Naive B cell (primary cell): Measurements from ENCODE around the gene IZUMO4. TPM values are rescaled to one million over a fixed set of nuclear protein-coding genes. Genes with fewer than 3 reads are reported as not detected.

ENCODE experiments used
- ATAC-seq, 2 donors: fragments of 150-1000 bp; cut with Tn5 transposase; 2 replicates each; pipeline ENCODE4 v1.10.0; 2021; ENCODE audit warnings: low read depth in 2 of 2, mild to moderate bottlenecking in 2 of 2, moderate library complexity in 2 of 2
- DNase-seq: peaks from one replicate; pipeline ENCODE4 v3.0.0; 2022
- H3K27ac Mint-ChIP-seq, 6 donors: one replicate each; pipeline ENCODE4 v1.8.0; 2020 to 2022; ENCODE audit warnings: mild to moderate bottlenecking in 6 of 6, mixed read lengths in 6 of 6, moderate library complexity in 5 of 6, inconsistent platforms in 2 of 6
- H3K27me3 Mint-ChIP-seq, 3 donors: one replicate each; pipeline ENCODE4 v1.8.0; 2021 to 2022; ENCODE audit warnings: mixed read lengths in 3 of 3, mild to moderate bottlenecking in 1 of 3
- H3K36me3 Mint-ChIP-seq, 2 donors: one replicate each; pipeline ENCODE4 v1.8.0; 2020 to 2022; ENCODE audit warnings: mixed read lengths in 2 of 2, inconsistent platforms in 1 of 2, mild to moderate bottlenecking in 1 of 2
- H3K4me1 Mint-ChIP-seq, 3 donors: one replicate each; pipeline ENCODE4 v1.8.0; 2020 to 2022; ENCODE audit warnings: mixed read lengths in 3 of 3, inconsistent platforms in 1 of 3, mild to moderate bottlenecking in 1 of 3, moderate library complexity in 1 of 3
- H3K4me3 Mint-ChIP-seq, 8 donors: one replicate each; pipeline ENCODE4 v1.8.0; 2020 to 2022; ENCODE audit warnings: mild to moderate bottlenecking in 8 of 8, mixed read lengths in 8 of 8, moderate library complexity in 8 of 8, inconsistent platforms in 2 of 8
- H3K9me3 Mint-ChIP-seq, 7 donors: one replicate each; pipeline ENCODE4 v1.8.0; 2020 to 2022; ENCODE audit warnings: mixed read lengths in 7 of 7, mild to moderate bottlenecking in 5 of 7, inconsistent platforms in 2 of 7, moderate library complexity in 1 of 7
- polyA plus RNA-seq, 6 donors: library from polyadenylated mRNA; unstranded; fragments of 300-500 nt; fragmentation: Illumina TruSeq; gene quantifications; one replicate each; pipeline ENCODE4 v1.2.3, GENCODE V29; 2021; ENCODE audit warnings: low read depth in 6 of 6

Gene IZUMO4
- polyA plus RNA-seq, 6 donors from 2014 or later: 0.48 to 1.2 (median 0.85) TPM

DNA sequence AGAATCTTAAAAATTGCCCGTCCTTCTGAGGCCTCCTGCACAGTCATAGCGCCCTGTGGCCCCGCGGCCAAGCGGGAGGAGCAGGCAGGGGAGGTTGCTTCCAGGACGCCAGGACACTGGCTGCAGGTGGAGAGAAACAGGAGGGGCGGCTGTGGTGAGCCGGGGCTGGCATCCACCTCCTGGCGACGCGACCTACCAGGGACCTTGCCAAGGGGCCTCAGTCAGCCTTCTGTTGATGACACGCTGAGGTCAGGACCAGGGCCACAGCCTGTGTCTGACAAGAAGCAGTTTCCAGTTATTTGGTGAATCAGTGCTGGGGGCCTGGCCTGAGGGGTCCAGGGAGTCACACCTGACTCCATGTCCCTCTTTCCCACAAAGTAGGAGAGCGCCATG lies 32.3 kb upstream of the IZUMO4 start:
- H3K27ac Mint-ChIP-seq: peak overlapping the region in 3 of 6 donors; percentile 21 to 98 (median 24)

GRCh38 chr19:2064788-2065524 lies 31.8 kb upstream of the IZUMO4 start:
- H3K9me3 Mint-ChIP-seq: no peaks in the 10 kb centered on the region
- H3K27me3 Mint-ChIP-seq: no peaks in the 10 kb centered on the region
- no peaks in the 10 kb centered on the region for H3K36me3 Mint-ChIP-seq
- H3K4me3 Mint-ChIP-seq: peak overlapping the region in 4 of 8 donors; percentile 5 to 36 (median 16)
- peak overlapping the region in 4 of 6 donors; percentile 24 to 98 (median 30) for H3K27ac Mint-ChIP-seq
- ATAC-seq: no peak
- no peak for DNase-seq
- H3K4me1 Mint-ChIP-seq: peaks cover 24 to 50% (median 46%) of the 10 kb centered on the region in 3 donors

More for the DNA sequence above, 32.3 kb upstream of the IZUMO4 start:
- Mint-ChIP-seq H3K27me3 (no peaks in the 10 kb centered on the region), H3K4me1 (peaks cover 19 to 47% (median 42%) of the 10 kb centered on the region in 3 donors), H3K36me3 (no peaks in the 10 kb centered on the region), H3K4me3 (peak overlapping the region in 1 of 8 donors; percentile 5), H3K9me3 (no peaks in the 10 kb centered on the region)
- DNase-seq (no peak), ATAC-seq (no peak)

- H3K4me3 Mint-ChIP-seq: peak overlapping the region in 1 of 8 donors; percentile 26
- peak overlapping the region; percentile 33 to 99 (median 59) for H3K27ac Mint-ChIP-seq
- H3K9me3 Mint-ChIP-seq: no peaks in the 10 kb centered on the region
- peaks cover 7 to 19% of the 10 kb centered on the region in 2 donors for H3K36me3 Mint-ChIP-seq
- DNase-seq (no peak), ATAC-seq (no peak)
- no peaks in the 10 kb centered on the region for H3K27me3 Mint-ChIP-seq
- peaks cover 34 to 69% (median 66%) of the 10 kb centered on the region in 3 donors for H3K4me1 Mint-ChIP-seq
Observed at GRCh38 chr19:2070436-2070827, 26.3 kb upstream of the IZUMO4 start.

- no peak for ATAC-seq
- no peaks in the 10 kb centered on the region for H3K9me3 Mint-ChIP-seq
- peaks cover 34 to 72% (median 70%) of the 10 kb centered on the region in 3 donors for H3K4me1 Mint-ChIP-seq
- peaks cover 7 to 19% of the 10 kb centered on the region in 2 donors for H3K36me3 Mint-ChIP-seq
- H3K4me3 Mint-ChIP-seq: peak overlapping the region in 5 of 8 donors; percentile 29 to 62 (median 39)
- no peaks in the 10 kb centered on the region for H3K27me3 Mint-ChIP-seq
- no peak for DNase-seq
- peak overlapping the region in 5 of 6 donors; percentile 67 to 99 (median 89) for H3K27ac Mint-ChIP-seq
Observed at GRCh38 chr19:2070986-2071673, 25.6 kb upstream of the IZUMO4 start.

DNA sequence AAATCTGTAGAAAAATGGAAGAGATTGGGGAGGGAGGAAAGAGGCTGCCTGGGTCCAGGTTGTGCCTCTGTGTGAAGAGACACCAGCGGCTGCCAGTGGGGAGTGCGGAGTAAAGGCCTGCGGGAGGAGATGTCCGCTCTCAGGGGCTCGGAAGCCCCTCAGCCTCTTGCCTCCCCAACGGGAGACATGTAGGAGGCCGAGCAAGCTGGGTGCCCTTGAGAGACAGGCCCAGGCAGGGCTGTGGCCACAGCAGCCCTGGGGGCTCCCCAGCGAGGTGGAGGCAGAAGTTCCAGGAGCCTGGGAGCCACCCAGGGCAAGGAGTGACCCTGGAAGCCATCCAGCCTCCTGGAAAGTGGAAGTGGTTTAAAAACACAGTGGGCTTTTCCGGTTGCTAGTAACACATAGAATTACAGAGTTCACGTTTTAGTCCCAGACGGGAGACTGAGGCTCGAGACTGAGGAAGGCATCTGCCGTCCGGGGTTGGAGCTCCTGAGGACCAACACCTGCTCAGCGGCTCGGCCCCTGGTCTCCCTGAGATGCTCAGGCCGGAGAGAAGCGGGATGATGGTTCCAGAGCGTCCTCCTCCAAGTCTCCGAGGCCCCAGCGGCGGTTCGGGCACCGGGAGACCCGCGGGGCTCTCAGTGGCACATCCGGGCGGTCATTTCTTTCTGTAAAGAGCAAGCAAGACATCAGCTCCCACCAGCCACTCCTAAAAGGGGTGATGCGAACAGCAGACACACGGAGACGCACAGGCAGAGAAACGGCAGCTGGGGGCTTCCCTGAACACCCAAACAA lies 23.8 kb upstream of the IZUMO4 start:
- no peaks in the 10 kb centered on the region for H3K27me3 Mint-ChIP-seq
- peak overlapping the region; percentile 38 to 79 (median 60) for H3K4me3 Mint-ChIP-seq
- no peaks in the 10 kb centered on the region for H3K9me3 Mint-ChIP-seq
- DNase-seq (no peak), ATAC-seq (no peak)
- H3K36me3 Mint-ChIP-seq: peaks cover 7 to 19% of the 10 kb centered on the region in 2 donors
- H3K27ac Mint-ChIP-seq: peak overlapping the region; percentile 86 to 99 (median 98)
- peaks cover 32 to 75% (median 71%) of the 10 kb centered on the region in 3 donors for H3K4me1 Mint-ChIP-seq

GRCh38 chr19:2076526-2076944 lies 20.2 kb upstream of the IZUMO4 start:
- peak overlapping the region in 3 of 8 donors; percentile 36 to 65 (median 44) for H3K4me3 Mint-ChIP-seq
- H3K27me3 Mint-ChIP-seq: no peaks in the 10 kb centered on the region
- H3K4me1 Mint-ChIP-seq: peaks cover 32 to 85% (median 69%) of the 10 kb centered on the region in 3 donors
- ATAC-seq (peak; percentile 7 to 12), DNase-seq (no peak)
- H3K36me3 Mint-ChIP-seq: peaks cover 4 to 11% of the 10 kb centered on the region in 2 donors
- peak overlapping the region in 4 of 6 donors; percentile 59 to 99 (median 82) for H3K27ac Mint-ChIP-seq
- no peaks in the 10 kb centered on the region for H3K9me3 Mint-ChIP-seq

DNA sequence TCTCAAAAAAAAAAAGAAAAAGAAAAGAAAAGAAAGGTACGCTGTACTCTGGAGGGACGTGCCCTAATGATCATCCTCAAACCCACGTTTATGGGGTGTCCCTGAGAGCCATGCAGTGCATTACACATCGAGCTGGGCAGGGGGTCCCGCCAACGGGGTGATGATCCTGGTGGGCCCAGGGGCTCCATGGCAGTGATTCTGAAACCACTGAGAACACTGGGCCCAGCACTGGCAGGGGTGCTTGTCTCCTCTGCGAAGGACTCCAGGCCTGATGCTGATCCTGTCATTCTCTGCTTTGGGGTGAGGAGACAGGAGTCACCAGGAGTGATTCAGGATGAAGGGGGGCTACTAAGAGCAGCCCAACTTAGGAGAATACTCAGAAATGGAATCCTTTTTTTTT lies 19.3 kb upstream of the IZUMO4 start:
- Mint-ChIP-seq H3K27me3 (no peaks in the 10 kb centered on the region), H3K9me3 (no peaks in the 10 kb centered on the region), H3K36me3 (peaks cover 2 to 6% of the 10 kb centered on the region in 2 donors), H3K4me1 (peaks cover 37 to 87% (median 71%) of the 10 kb centered on the region in 3 donors), H3K27ac (peak overlapping the region in 4 of 6 donors; percentile 59 to 99 (median 82)), H3K4me3 (peak overlapping the region in 4 of 8 donors; percentile 15 to 72 (median 62))
- no peak for ATAC-seq
- DNase-seq: no peak

DNA sequence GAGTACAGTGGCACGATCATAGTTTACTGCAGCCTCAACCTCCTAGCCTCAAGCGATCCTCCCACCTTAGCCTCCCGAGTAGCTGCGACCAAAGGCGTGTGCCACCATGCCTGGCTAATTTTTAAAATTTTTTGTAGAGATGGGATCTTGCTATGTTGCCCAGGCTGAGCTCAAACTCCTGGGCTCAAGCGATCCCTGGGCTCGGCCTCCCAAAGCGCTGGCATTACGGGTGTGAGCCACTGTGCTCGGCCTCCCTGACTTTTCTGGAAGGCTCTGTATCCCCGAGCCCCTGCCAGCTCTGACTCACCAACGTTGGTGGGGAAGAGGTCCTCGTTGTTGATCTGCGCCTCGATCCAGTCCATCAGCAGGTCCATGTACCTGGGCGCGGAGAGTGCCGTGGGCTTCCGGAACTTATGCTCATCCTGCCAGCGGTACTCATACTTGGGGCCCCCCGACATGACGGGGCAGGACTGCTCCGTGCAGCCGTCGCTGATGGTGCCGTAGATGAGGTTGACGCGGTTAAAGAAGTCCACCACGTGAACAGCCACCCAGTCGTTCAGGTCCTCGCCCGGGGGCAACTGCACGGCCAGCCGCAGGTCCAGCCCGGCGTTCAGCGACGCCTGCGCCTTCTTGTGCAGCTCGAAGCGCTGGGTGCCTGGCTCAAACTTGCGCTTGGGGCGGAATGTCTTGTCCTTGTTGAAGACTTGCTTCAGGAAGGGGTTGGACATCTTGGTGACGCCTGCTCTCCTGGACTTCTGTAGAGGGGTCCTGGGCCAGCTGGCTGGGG lies 18.7 kb upstream of the IZUMO4 start:
- peak overlapping the region in 3 of 8 donors; percentile 51 to 98 (median 75) for H3K4me3 Mint-ChIP-seq
- H3K9me3 Mint-ChIP-seq: no peaks in the 10 kb centered on the region
- DNase-seq: no peak
- peaks cover 38 to 89% (median 71%) of the 10 kb centered on the region in 3 donors for H3K4me1 Mint-ChIP-seq
- peak overlapping the region in 3 of 6 donors; percentile 50 to 99 (median 67) for H3K27ac Mint-ChIP-seq
- no peak for ATAC-seq
- H3K27me3 Mint-ChIP-seq: no peaks in the 10 kb centered on the region
- H3K36me3 Mint-ChIP-seq: no peaks in the 10 kb centered on the region

DNA sequence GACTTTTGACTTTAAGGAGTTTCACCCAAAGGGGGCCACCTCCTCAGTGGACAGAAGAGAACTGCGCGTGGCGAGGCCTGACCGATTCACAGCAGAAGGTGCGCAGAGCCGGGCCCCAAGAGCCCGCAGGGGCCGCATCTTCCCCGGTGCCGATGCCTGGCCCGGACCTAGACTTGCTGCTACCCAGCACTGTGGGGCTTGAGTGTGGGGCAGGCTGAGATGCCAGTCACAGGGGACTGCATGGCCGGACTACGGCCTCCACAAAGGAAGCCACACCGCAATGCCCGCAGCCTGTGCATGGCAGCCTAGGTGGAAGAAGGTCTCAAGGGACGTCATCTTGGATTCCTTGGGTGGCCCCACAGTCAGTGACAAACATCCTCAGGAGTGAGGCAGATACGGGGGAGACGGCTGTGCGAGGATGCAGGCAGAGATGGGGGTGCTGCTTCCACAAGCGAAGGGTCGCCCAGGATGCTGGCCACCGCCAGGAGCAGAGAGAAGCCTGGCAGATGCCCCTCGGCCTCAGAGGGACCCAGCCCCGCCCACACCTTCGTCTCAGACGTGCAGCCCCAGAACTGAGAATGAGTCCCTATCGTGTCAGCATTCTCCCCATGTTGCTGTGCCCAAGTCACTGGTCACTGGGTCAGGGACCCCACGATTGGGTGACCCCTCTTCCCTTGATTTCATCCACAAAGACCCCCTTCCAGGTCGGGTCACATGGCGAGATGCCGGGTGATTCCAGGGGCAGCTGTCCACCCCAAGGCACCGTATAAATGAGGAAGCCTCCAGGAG lies 17.4 kb upstream of the IZUMO4 start:
- peaks cover 41 to 88% (median 74%) of the 10 kb centered on the region in 3 donors for H3K4me1 Mint-ChIP-seq
- DNase-seq: no peak
- no peaks in the 10 kb centered on the region for H3K36me3 Mint-ChIP-seq
- H3K9me3 Mint-ChIP-seq: no peaks in the 10 kb centered on the region
- H3K4me3 Mint-ChIP-seq: peak overlapping the region; percentile 15 to 98 (median 86)
- H3K27me3 Mint-ChIP-seq: no peaks in the 10 kb centered on the region
- ATAC-seq: no peak
- H3K27ac Mint-ChIP-seq: peak overlapping the region; percentile 44 to 100 (median 90)

DNA sequence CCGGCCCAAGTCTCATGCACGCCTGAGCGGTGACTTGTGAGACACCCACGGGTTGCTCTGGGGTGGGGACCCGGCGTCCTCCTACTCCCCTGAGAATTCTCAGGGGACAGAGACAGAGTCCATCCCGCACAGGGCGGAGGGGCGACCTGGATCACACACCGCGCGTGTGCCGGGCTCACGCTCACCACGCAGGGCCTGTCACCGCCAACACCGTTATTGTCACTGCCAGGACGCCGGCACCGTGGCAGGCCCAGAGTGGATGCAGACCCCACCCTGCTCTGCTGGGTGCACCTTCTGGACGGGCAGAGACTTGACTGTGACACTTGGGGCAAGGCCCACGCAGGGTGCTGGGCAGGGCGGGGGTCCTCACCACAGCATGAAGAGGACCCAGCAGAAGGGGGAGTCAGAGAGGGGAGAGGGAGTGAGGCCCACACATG lies 16.8 kb upstream of the IZUMO4 start:
- H3K27me3 Mint-ChIP-seq: no peaks in the 10 kb centered on the region
- peak overlapping the region; percentile 68 to 98 (median 96) for H3K4me3 Mint-ChIP-seq
- H3K4me1 Mint-ChIP-seq: peaks cover 38 to 82% (median 69%) of the 10 kb centered on the region in 3 donors
- no peak for DNase-seq
- no peaks in the 10 kb centered on the region for H3K9me3 Mint-ChIP-seq
- ATAC-seq: peak; percentile 8 to 9
- peaks cover 0 to under 1% of the 10 kb centered on the region in 2 donors for H3K36me3 Mint-ChIP-seq
- peak overlapping the region; percentile 44 to 100 (median 90) for H3K27ac Mint-ChIP-seq

DNA sequence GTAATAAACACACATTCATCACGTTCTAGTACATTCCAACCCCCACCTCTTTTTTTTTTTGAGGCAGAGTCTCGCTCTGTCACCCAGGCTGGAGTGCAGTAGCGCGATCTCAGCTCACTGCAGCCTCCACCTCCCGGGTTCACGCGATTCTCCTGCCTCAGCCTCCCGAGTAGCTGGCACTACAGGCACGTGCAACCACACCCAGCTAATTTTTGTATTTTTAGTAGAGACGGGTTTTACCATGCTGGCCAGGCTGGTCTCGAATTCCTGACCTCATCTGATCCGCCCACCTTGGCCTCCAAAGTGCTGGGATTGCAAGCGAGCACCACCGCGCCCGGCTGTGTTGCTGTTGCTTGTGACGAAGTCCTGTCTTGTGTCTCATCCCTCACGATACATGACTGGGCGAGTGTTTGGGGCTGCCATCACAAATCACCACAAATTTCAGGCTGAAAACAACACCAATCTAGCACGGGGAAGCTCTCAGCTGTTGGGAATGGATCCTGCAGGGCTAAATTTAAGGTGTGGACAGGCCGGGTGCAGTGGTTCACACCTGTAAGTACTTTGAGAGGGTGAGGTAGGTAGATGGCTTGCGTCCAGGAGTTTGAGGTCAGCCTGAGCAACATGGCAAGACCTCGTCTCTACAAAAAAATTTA lies 16.3 kb upstream of the IZUMO4 start:
- H3K9me3 Mint-ChIP-seq: no peaks in the 10 kb centered on the region
- H3K27me3 Mint-ChIP-seq: no peaks in the 10 kb centered on the region
- no peak for DNase-seq
- H3K27ac Mint-ChIP-seq: peak overlapping the region in 5 of 6 donors; percentile 70 to 100 (median 90)
- peaks cover 0 to 6% of the 10 kb centered on the region in 2 donors for H3K36me3 Mint-ChIP-seq
- peaks cover 43 to 80% (median 69%) of the 10 kb centered on the region in 3 donors for H3K4me1 Mint-ChIP-seq
- H3K4me3 Mint-ChIP-seq: peak overlapping the region; percentile 52 to 98 (median 98)
- no peak for ATAC-seq
